HepG2 (cell line): ENCODE measurements around the gene KLHDC8B. TPM values are rescaled to one million over a fixed set of nuclear protein-coding genes. Genes with fewer than 3 reads are reported as not detected.

ENCODE experiments used
- CBFB ChIP-seq: sonication (generic); formaldehyde crosslinking; IDR thresholded peaks from 2 replicates; pipeline ENCODE4 v1.4.0; 2020; ENCODE audit warnings: missing genetic modification reagents
- EP300 ChIP-seq, 3 experiments: sonication (generic) in 1 of 3; formaldehyde crosslinking in 1 of 3; IDR thresholded peaks; 2 replicates each; pipeline versions ENCODE4 v1.5.1 to v1.6.1; 2011 to 2020; ENCODE audit warnings: low read depth in 2 of 3, low read length in 2 of 3, borderline replicate concordance in 1 of 3, improper control_type of control experiment in 1 of 3, mild to moderate bottlenecking in 1 of 3, missing genetic modification reagents in 1 of 3, moderate library complexity in 1 of 3
- EZH2 ChIP-seq: conservative IDR thresholded peaks from 2 replicates; pipeline ENCODE4 v1.6.1; 2012; ENCODE audit warnings: mild to moderate bottlenecking, low read depth, low read length, moderate library complexity
- FOXO1 ChIP-seq: sonication (generic); formaldehyde crosslinking; IDR thresholded peaks from 2 replicates; pipeline ENCODE4 v1.4.0; 2020; ENCODE audit warnings: missing genetic modification reagents
- HBP1 ChIP-seq: IDR thresholded peaks from 2 replicates; pipeline ENCODE4 v1.6.1; 2016; ENCODE audit warnings: low read depth, control low read depth
- IKZF4 ChIP-seq: sonication (generic); formaldehyde crosslinking; IDR thresholded peaks from 2 replicates; pipeline ENCODE4 v1.5.1; 2020; ENCODE audit warnings: borderline replicate concordance, mild to moderate bottlenecking, low read depth, missing genetic modification reagents; ENCODE audit errors: not compliant biosample characterization
- MZF1 ChIP-seq: sonication (generic); formaldehyde crosslinking; IDR thresholded peaks from 2 replicates; pipeline ENCODE4 v1.8.1; 2023; ENCODE audit warnings: mild to moderate bottlenecking, missing genetic modification reagents, borderline replicate concordance
- RBFOX2 ChIP-seq: fragments of 200-400 bp; formaldehyde crosslinking; IDR thresholded peaks from 2 replicates; pipeline ENCODE4 v1.6.1; 2017; ENCODE audit warnings: low read depth, mild to moderate bottlenecking, low read length
- RBM22 ChIP-seq: fragments of 200-400 bp; formaldehyde crosslinking; optimal IDR thresholded peaks from 2 replicates; pipeline ENCODE3; 2017; ENCODE audit warnings: mild to moderate bottlenecking, low read length, moderate library complexity
- RORA ChIP-seq: sonication (generic); formaldehyde crosslinking; IDR thresholded peaks from 2 replicates; pipeline ENCODE4 v1.5.0; 2020; ENCODE audit warnings: mild to moderate bottlenecking, missing genetic modification reagents, moderate library complexity
- SRY ChIP-seq: sonication (generic); formaldehyde crosslinking; IDR thresholded peaks from 2 replicates; pipeline ENCODE4 v1.8.0; 2022; ENCODE audit warnings: mild to moderate bottlenecking, missing genetic modification reagents
- STAT5B ChIP-seq: sonication (generic); formaldehyde crosslinking; IDR thresholded peaks from 2 replicates; pipeline ENCODE4 v1.4.0; 2020; ENCODE audit warnings: missing genetic modification reagents
- TBX2 ChIP-seq: sonication (generic); formaldehyde crosslinking; IDR thresholded peaks from 2 replicates; pipeline ENCODE4 v1.5.0; 2020; ENCODE audit warnings: missing genetic modification reagents, mild to moderate bottlenecking, borderline replicate concordance
- TMF1 ChIP-seq: sonication (generic); formaldehyde crosslinking; IDR thresholded peaks from 2 replicates; pipeline ENCODE4 v1.8.1; 2022; ENCODE audit warnings: low read depth, missing genetic modification reagents
- ZNF18 ChIP-seq: sonication (generic); formaldehyde crosslinking; IDR thresholded peaks from 2 replicates; pipeline ENCODE4 v1.8.0; 2022; ENCODE audit warnings: mild to moderate bottlenecking, missing genetic modification reagents; ENCODE audit not compliant: insufficient replicate concordance
- ZNF234 ChIP-seq: sonication (generic); formaldehyde crosslinking; conservative IDR thresholded peaks from 2 replicates; pipeline ENCODE4 v1.5.1; 2020; ENCODE audit warnings: mild to moderate bottlenecking, missing genetic modification reagents
- ZNF362 ChIP-seq: sonication (generic); formaldehyde crosslinking; IDR thresholded peaks from 2 replicates; pipeline ENCODE4 v1.4.0; 2020; ENCODE audit warnings: missing genetic modification reagents, mild to moderate bottlenecking, borderline replicate concordance
- ZNF576 ChIP-seq: sonication (generic); formaldehyde crosslinking; IDR thresholded peaks from 2 replicates; pipeline ENCODE4 v1.4.0; 2020; ENCODE audit warnings: mild to moderate bottlenecking, missing genetic modification reagents
- ZNF678 ChIP-seq: sonication (generic); formaldehyde crosslinking; IDR thresholded peaks from 2 replicates; pipeline ENCODE4 v1.4.0; 2020; ENCODE audit warnings: mild to moderate bottlenecking, missing genetic modification reagents
- ZNF724P ChIP-seq: sonication (generic); formaldehyde crosslinking; IDR thresholded peaks from 2 replicates; pipeline ENCODE4 v1.8.0; 2022; ENCODE audit warnings: missing genetic modification reagents, borderline replicate concordance
- ZNF790 ChIP-seq: sonication (generic); formaldehyde crosslinking; IDR thresholded peaks from 2 replicates; pipeline ENCODE4 v1.8.0; 2022; ENCODE audit warnings: missing genetic modification reagents, mild to moderate bottlenecking, borderline replicate concordance
- ZSCAN29 ChIP-seq: sonication (generic); formaldehyde crosslinking; conservative IDR thresholded peaks from 2 replicates; pipeline ENCODE4 v1.4.0; 2020; ENCODE audit warnings: mild to moderate bottlenecking, missing genetic modification reagents
- ZZZ3 ChIP-seq: sonication (generic); formaldehyde crosslinking; IDR thresholded peaks from 2 replicates; pipeline ENCODE4 v1.4.0; 2020; ENCODE audit warnings: missing genetic modification reagents, mild to moderate bottlenecking, borderline replicate concordance
- polyA plus RNA-seq, 8 experiments: library from polyadenylated mRNA; depleted of rRNA in 3 of 8; stranded (reverse) in 7 of 8; unstranded in 1 of 8; fragments of >200 nt; fragmentation: Illumina TruSeq in 4 of 8; extraction: Trizol in 4 of 8; gene quantifications; 2 replicates each; pipeline versions ENCODE4 v1.2.1 to v1.2.3, GENCODE V29; 2011 to 2016; ENCODE audit warnings: low read depth in 4 of 8, missing spikeins in 1 of 8, mixed read lengths in 1 of 8; ENCODE audit not compliant: insufficient read depth in 1 of 8
- total RNA-seq, 5 experiments: library from RNA; depleted of rRNA; stranded (reverse); fragments of >200 nt; fragmentation: Illumina TruSeq; extraction: Trizol; gene quantifications; 2 replicates each; pipeline ENCODE4 v1.2.3, GENCODE V29; 2016; ENCODE audit warnings: low read depth in 1 of 5

Gene KLHDC8B
- total and polyA plus RNA-seq, 2 of the 13 experiments (the other 11 are each of a cell fraction or from before 2014, with no cell fraction given): 17.2 to 17.8 TPM

GRCh38 chr3:49165771-49166751 is 5.3 kb upstream of the KLHDC8B start, which contains the start of gene CCDC71 (continued):
- TF ChIP-seq TMF1 (CRISPR knock-in tag) (no peak), ZNF18 (no peak), EP300 (IDR thresholded peaks at IDR 0.05; ENCODE audit: low read depth in 2 of 2, low read length in 2 of 2) (no peak), EP300 (CRISPR knock-in tag; IDR thresholded peaks at IDR 0.05; ENCODE audit: borderline replicate concordance) (no peak; the same call in 1 of the 2 replicates), ZNF234 (no peak), RBFOX2 (peak; percentile 96), ZNF362 (CRISPR knock-in tag) (no peak), ZNF678 (CRISPR knock-in tag) (0 out of 2 replicates have a peak, but pooled peaks have one; percentile 56), TBX2 (CRISPR knock-in tag) (peak; percentile 21; the same call in 1 of the 2 replicates), EZH2 (no peak), ZSCAN29 (CRISPR knock-in tag) (no peak), ZZZ3 (CRISPR knock-in tag) (no peak), RBM22 (no peak), MZF1 (no peak), HBP1 (no peak), ZNF576 (CRISPR knock-in tag) (no peak), SRY (0 out of 2 replicates have a peak, but pooled peaks have one; percentile 41), STAT5B (CRISPR knock-in tag) (no peak), FOXO1 (CRISPR knock-in tag) (no peak; the same call in 1 of the 2 replicates), CBFB (CRISPR knock-in tag) (no peak; the same call in 1 of the 2 replicates), RORA (no peak), IKZF4 (no peak), ZNF790 (CRISPR knock-in tag) (peak; percentile 53; the same call in 1 of the 2 replicates), ZNF724P (CRISPR knock-in tag) (no peak; the same call in 1 of the 2 replicates)
